NCI-H460 (cell line): Measurements from ENCODE around the gene PLCB4. TPM values are rescaled to one million over a fixed set of nuclear protein-coding genes. Genes with fewer than 3 reads are reported as not detected.

Experiments used
- DNase-seq: peaks from one replicate; pipeline ENCODE4 v3.0.0-alpha.2; 2016; ENCODE audit warnings: low read depth; ENCODE audit errors: extremely low read depth
- total RNA-seq: library from RNA; depleted of rRNA; stranded (reverse); fragments of >200 nt; shearing (Covaris generic); gene quantifications from 2 replicates; pipeline ENCODE4 v1.2.3, GENCODE V29; 2014

PLCB4 gene
- total RNA-seq, 1 experiment from 2014 or later: 14.8 TPM

DNA sequence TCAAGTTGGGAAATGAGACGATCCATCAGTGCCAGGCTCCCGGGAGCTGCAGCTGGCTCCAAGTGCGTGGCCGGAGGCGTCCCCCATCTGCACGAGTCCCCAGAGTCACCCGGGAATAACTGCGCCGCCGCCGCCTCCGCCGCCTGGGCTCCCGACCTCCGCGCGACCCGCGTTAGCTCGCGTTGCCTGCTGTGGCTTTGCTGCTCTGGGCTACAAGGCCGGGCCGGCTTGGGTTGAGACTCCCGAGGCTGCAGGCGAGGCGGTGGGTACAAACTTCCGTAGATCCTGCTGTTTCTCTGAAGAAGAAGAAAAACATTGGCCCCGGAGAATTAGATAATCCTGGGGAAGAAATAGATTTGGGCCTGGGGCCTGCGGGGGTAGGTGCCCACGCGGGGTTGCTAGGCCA, 438.1 kb downstream of the PLCB4 start:
- no peak for DNase-seq

DNA sequence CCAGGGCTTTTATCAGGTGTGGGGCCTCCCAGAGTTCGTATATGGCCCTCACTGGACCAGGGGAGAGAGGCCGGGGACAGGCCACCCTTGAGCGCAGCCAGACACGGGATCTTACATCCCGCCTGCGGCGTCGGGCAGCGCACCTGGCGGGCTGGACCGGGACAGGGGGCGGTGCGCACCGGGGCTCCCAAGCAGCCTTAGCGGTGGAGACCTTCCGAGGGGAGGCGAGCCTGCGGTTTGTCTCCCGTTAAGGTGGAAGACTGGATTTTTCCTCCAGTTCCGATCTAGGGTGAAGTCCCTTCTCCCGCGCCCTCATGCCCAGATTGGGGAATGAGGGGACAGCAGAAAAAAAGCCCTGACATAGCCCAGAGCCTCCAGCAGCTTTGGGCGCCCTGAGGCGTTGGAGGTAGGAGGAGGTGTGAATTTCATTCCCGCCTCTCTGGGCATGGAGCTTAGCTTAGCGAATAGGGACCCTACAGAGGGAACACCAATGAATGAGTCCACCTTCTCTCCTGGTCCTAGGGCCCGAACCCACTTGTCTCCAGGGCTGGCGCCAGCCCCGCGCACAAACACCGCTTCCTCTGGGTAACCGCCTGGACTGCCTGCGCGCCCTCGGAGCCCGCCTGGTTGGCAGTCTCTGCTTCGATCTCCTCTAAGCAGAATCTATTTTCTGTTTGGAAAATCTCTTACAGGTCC, 438.8 kb downstream of the PLCB4 start:
- no peak for DNase-seq

DNA sequence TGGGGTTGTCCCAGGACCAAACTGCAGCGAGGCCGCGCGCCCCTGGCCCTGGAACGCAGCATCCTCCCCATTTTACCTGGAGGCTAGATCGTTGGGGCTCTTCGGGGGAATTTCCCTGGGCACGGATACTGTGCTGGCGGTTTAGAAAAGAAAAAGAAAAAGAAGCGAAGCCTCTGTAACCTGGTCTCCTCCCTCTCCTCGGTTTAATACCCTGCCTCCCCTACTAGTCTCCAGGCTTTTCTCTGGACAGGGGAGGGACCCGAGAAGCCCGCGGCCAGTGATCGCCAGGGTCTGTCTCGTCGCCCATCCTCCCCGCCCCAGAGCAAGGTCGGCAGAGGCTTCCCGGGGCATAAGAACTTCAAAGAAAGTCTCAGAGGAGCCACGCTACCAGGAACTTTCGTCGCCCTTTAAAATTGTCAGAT, 439.4 kb downstream of the PLCB4 start:
- DNase-seq: no peak

- DNase-seq: no peak
Observed at GRCh38 chr20:9508696-9509178, 439.9 kb downstream of the PLCB4 start.

DNA sequence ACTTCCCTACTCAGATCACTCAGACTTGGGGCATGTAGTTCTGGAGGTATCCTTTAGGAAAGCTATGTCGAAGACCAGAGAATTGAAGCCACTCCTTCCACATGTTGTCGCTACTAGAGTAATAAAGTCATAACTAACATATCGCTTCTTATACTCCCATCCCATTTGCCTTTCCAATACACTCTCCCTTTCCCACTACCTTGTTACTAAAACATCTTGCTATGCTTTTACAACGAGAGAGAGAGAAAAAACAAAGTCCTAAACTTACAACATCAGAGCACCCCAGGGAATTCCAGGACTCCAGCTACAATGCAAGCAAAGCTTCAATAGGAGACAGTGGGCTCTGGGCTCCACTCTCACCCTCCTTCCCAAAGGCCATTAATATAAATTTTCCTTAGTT, 440.4 kb downstream of the PLCB4 start:
- no peak for DNase-seq

GRCh38 chr20:9510911-9511310, 442.0 kb downstream of the PLCB4 start:
- no peak for DNase-seq

- DNase-seq: no peak
Observed at GRCh38 chr20:9514072-9514460, 445.2 kb downstream of the PLCB4 start.

- no peak for DNase-seq
Observed at GRCh38 chr20:9514461-9515213, 445.8 kb downstream of the PLCB4 start, which contains the start of gene LAMP5. Gene LAMP5 (plus strand): TSS chr20:9514590. CDS start chr20:9514853, 263 bp downstream.

- no peak for DNase-seq
Observed at GRCh38 chr20:9515214-9515585, 446.3 kb downstream of the PLCB4 start.

- DNase-seq: no peak
Observed at GRCh38 chr20:9515741-9516233, 446.9 kb downstream of the PLCB4 start.

DNA sequence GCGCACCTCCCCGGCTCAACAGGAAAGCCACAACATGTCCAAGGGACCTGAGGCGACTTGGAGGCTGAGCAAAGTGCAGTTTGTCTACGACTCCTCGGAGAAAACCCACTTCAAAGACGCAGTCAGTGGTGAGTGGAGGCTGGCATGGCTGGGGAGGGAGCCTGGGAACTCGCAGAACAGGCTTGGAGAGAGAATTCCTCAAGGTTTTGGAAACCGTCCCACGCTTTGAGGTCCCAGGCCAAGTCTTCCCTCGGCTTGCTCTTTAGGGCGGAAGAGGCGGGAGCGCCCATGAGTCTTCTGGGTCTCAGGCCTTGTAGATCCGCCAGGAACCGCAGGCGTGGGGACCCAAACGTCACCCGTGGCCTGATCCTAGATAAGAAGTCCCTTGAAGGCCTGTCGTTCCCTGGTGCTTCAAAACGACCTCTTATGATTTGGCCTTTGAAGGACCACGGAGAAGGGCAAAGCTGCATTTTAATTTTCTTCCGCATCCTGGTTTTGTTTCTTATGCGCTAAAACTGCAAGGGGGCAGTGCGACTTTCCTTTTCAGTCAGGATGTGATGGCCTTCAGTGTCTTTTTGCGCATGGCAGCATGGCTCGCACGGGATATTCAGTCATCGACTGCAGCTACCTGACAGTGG, 447.5 kb downstream of the PLCB4 start:
- DNase-seq: no peak

- DNase-seq: no peak
Observed at GRCh38 chr20:9517297-9518162, 448.6 kb downstream of the PLCB4 start.

DNA sequence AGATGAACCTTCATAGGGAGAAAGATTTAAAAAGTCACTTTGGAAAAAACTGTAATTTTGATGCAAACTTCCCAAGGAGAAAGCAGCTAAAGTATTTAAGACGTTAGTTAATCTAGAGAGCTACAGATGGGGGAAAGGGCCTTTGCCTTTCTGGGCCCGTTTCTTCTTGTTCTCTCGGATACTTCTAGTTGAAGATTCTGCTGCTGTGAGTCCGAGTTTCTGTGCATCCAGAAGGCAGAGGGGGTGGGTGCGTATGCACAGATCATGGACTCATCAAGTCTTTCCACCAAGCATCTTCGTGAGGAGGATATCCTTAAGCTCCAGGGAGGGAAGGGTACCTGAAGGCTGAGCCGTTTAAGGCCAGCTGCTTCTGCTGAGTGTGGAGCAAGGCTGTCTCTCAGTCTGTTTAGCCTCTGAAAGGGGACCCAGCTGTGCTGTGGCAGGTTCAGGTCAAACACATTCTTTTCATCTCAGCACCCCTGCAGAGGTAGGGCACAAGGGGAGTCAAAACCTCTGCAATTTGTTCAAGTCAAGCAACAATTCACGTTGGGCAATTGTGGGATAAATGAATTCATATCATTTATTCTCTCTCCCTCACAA, 449.8 kb downstream of the PLCB4 start:
- DNase-seq: no peak

- no peak for DNase-seq
Observed at GRCh38 chr20:9520086-9520485, 451.2 kb downstream of the PLCB4 start.

GRCh38 chr20:9523636-9524035, 454.7 kb downstream of the PLCB4 start:
- DNase-seq: no peak
